SK-N-DZ (cell line): ENCODE results near the gene PES1. TPM values are rescaled to one million over a fixed set of nuclear protein-coding genes. Genes with fewer than 3 reads are reported as not detected.
"Not testable (repeated sequence)": the region's sequence is repeated elsewhere in the genome, so short reads cannot be mapped to it uniquely, and the experiment has no call there.

ENCODE experiments used
- DNase-seq: peaks from one replicate; pipeline ENCODE4 v3.0.0-alpha.2; 2015; ENCODE audit warnings: low spot score
- polyA plus RNA-seq, 2 experiments: library from polyadenylated mRNA; depleted of rRNA; stranded (reverse); fragments of >200 nt; gene quantifications; 2 replicates each; pipeline ENCODE4 v1.2.3, GENCODE V29; 2014

Gene PES1
- 62.8 and 92.6 TPM in 2 replicates for polyA plus RNA-seq (2014; cell fraction: cytosol; rRNA removed)
- 71.5 and 84.6 TPM in 2 replicates for polyA plus RNA-seq (2014; cell fraction: nucleus; rRNA removed)

DNA sequence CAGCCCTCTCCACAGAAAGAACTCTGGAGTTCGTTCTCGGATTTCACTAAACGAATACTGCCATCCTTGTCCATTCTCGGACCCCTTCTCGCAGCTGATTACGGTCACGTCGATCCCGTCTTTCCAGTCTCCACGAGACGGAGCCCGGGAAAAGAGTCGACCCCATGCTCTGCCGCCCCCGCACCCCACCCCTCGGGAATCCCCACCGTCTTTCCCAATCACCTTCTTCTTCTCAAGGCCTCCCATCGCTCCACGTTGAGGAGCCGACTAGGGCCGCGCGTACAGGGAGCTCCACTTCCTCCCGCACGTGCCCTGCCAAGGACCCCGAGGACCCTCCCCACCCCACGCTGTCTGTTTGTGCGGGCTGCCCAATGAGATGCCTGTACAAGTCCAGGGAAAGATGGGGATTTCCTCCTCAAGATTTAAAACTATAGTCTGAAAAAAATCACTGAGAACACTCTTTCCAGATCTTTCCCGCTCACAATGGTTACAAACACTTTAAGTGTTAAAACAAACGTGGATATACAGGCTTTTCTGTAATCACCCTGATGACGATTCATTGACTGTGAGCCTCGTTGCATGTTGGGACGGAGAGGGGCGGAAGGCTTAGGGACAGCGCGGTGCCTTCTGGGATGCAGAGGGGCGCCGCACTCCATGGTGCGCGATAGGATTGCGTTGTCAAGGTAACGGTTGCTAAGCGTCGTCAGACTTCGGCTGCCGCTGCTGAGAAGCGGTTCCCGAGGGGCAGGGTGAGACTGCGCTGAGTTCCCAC lies at the start of gene PES1:
TSS of gene PES1 (minus strand) at position 323 of the 772 bp plus-strand sequence. CDS start at position 246, 77 bp downstream.
- peak; percentile 99 for DNase-seq

DNA sequence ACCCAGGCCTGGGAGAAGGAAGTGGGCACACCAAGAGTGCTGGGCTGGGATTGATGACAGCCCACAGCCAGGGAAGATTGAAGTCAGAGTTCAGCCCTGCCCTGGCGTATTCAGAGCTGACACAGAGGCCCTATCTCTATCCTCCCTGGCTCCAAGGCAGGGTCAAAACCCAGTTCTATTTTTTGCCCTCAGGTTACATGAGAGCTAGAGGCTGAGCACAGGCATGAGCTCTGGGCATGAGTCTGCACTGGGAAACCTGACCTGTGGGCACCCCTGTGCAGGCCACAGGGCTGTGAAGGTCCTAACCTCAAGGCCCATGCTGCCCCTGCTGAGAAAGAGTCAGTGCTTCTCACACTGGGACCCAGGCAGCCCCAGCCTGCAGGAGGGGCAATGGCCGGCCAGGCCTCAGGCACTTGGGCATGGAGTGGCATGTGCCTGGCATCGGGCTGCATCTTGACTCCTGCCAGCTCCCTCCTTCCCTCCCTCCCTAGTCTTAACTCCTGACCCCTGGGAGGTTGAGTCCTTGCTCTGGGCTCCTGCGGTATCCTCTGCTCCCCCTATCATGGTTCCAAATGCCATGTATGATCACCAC lies 49.2 kb upstream of the PES1 start:
- DNase-seq: no peak

DNA sequence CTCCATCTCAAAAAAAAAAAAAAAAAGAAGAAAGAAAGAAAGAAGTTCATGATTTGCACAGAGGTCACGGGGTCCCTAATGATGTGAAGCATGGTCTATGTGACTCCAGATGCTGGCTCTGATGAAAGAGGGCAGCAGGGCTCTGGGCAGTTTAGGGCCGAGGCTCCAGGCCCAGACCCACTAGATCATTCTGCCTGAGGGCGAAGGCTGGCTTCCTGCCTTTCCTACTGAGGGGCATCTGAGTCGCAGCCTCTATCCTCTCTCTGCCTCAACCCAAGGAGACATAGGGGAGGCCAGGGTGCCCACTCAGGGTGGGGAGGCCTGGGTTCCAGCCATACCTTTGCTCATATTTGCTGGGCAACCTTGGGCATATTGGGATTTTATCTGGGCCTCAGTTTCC lies 48.7 kb upstream of the PES1 start:
- DNase-seq: no peak

DNA sequence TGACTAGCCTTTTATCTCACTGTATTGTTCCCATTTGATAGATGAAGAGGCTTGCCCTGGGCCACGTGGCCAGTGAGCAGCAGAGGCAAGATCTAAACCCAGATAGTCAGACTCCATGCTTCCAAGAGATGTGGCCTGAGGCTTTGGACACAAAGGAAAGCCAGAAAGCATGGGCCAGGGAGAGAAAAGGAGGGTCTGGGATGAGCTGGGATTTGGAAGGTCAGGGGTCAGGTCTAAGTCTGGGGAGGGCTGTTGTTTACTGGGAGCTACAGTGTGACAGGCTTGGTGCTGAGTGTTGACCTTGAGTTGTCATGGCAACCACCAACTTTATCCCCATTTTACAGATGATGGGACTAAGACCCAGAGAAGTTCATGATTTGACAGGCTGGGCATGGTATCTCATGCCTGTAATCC lies 46.0 kb upstream of the PES1 start:
- DNase-seq: peak; percentile 41

DNA sequence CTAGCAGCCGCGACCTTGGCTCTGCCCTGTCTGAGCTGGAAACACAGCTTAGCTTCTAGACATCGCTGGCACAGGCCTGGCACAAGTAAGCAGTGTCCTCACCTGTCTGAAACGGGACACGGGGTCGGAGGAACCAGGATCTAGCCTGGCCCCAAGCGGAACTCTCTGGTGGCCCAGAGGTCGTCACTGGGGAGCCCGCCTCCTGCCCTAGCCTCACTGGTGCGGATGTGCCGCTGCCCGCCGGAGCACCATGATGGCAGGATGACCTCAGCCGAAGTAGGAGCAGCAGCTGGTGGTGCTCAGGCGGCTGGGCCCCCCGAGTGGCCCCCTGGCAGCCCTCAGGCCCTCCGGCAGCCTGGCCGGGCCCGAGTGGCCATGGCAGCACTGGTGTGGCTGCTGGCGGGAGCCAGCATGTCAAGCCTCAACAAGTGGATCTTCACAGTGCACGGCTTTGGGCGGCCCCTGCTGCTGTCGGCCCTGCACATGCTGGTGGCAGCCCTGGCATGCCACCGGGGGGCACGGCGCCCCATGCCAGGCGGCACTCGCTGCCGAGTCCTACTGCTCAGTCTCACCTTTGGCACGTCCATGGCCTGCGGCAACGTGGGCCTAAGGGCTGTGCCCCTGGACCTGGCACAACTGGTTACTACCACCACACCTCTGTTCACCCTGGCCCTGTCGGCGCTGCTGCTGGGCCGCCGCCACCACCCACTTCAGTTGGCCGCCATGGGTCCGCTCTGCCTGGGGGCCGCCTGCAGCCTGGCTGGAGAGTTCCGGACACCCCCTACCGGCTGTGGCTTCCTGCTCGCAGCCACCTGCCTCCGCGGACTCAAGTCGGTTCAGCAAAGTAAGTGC lies 44.7 kb upstream of the PES1 start:
- DNase-seq: peak; percentile 47

DNA sequence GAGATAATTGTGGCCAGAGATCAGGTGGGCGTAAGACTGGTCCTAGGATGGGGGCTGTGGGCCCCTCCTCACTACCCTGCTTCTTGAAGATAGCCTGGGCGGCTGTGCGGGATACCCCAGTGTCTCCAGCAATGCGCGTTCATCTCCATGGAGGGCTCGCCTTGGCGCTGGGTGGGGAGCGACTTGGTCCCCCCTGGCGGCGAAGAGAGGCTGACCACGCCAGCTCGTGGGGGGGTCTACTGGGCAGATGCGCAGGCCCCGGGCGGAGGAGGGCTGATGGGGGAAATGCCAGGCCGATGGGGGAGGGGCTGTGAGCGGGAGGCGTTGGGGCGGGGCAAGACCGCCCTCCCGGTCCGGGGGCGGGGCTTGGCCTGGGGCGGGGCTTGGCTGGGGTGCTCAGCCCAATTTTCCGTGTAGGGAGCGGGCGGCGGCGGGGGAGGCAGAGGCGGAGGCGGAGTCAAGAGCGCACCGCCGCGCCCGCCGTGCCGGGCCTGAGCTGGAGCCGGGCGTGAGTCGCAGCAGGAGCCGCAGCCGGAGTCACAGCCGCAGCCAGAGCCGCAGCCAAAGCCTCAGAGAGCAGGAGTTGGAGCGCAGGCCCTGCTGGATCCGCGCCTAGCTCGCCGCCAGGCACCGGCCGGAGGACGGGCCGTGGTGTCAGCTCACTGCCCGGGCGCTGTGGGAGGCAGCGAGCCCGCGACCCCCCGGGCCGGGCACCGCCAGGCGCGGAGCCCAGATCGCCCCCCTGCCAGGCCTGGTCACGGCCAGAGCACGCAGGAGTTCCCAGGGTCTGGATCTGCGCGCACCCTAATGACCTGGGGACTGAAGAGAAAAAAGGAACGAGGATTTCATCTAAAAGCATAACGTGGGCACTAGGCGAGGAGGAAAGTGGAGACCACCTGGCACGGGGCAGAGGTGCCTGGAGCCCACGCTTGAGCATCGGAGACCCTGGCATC lies 43.8 kb upstream of the PES1 start, which contains the start of gene SLC35E4:
TSS of gene SLC35E4 (plus strand) at position 509 of the 953 bp plus-strand sequence. CDS start 670 bp downstream, outside the sequence.
- peak; percentile 91 for DNase-seq

DNA sequence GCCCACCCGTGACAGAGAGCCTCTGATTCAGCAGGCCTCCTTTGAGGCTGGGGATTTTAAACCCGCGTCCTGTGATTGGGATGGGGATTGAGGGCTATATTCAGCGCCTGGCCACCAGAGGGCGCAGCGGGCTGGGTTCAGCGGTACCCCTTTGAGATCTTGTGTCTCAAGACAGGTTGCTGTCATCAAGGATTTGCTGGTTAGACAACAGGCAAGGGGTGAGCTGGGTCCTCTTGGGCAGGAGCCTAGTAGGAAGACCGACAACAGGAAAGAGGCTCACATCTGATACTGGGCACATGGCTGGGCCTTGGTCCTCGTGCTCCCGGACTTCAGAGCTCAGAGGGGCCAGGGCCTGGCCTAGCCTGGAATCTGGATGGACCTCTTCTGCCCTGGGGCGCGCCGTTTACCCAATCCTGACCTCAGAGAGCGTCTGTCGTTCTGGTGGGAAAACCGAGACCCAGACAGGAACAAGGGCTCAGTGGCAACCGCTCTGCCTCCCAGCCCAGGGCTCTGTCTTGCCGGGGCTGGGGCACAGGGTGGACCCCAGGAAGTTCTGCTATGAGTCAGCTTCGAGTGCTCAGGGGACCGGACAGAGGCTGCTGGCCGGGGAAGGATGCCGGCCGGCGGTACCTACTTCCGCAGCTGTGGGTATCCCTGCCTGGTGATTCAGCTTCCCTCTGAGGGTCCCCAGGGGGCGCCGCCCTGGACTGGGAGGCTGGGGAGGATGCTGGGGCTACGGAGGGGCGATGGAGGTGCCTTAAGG lies 42.9 kb upstream of the PES1 start:
- DNase-seq: peak; percentile 90

DNA sequence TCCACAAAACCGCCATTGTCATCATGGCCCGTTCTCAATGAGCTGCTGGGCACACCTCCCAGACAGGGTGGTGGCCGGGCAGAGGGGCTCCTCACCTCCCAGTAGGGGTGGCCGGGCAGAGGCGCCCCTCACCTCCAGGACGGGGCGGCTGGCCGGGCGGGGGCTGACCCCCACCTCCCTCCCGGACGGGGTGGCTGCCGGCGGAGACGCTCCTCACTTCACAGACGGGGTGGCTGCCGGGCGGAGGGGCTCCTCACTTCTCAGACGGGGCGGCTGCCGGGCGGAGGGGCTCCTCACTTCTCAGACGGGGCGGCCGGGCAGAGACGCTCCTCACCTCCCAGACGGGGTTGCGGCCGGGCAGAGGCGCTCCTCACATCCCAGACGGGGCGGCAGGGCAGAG lies 39.8 kb upstream of the PES1 start:
- DNase-seq: not testable (repeated sequence)

DNA sequence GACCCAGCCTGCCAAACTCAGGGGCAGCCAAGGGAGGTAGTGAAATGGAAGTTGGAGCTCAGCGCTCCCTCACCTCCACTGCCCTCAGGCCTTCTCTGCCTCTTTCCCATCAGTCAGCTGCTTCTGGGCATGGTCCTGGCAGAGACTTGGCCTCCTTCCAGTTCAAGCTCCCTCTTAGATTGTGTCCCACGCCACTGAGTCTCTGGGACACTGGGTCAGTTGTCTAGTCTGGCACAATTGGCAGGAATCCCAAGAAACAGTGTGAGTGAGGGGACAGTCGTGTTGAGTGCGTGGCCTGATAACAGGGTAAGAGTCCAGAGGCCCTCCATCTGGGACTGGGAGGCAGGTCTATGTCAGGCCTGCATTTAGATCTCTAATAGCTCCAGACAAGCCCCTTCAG lies 36.8 kb upstream of the PES1 start:
- DNase-seq: no peak

DNA sequence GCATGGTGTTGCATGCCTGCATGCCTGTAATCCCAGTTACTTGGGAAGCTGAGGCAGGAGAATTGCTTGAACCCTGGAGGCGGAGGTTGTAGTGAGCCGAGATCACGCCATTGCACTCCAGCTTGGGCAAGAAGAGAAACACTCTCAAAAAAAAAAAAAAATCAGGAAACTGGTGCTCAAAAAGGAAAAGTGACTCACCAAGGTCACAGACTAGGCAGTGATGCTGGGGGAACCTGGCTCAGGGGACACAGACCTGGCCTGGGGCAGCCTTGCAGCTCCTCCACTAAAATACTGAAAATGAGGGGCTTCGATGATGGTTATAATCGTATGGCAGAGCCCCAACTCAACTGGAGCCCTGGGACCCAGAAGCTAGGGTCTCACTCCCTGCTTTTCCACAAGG lies 35.8 kb upstream of the PES1 start:
- DNase-seq: no peak

DNA sequence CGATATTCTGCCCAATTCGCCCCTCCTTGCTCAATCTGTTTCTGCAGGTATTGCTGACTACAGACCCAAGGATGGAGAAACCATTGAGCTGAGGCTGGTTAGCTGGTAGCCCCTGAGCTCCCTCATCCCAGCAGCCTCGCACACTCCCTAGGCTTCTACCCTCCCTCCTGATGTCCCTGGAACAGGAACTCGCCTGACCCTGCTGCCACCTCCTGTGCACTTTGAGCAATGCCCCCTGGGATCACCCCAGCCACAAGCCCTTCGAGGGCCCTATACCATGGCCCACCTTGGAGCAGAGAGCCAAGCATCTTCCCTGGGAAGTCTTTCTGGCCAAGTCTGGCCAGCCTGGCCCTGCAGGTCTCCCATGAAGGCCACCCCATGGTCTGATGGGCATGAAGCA lies 34.7 kb upstream of the PES1 start:
- DNase-seq: no peak

DNA sequence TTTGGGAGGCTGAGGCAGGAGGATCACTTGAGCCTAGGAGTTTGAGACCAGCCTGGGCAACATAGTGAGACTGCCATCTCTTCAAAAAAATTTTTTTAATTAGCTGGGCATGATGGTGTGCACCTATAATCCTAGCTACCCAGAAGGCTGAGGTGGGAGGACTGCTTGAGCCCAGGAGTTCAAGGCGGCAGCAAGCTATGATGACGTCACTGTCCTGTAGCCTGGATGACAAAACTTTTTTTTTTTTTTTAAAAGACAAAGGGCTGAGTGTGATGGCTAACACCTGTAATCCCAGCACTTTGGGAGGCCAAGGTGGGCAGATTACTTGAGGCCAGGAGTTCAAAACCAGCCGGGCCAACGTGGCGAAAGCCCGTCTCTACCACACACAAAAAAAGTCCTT lies 28.2 kb upstream of the PES1 start:
- not testable (repeated sequence) for DNase-seq

DNA sequence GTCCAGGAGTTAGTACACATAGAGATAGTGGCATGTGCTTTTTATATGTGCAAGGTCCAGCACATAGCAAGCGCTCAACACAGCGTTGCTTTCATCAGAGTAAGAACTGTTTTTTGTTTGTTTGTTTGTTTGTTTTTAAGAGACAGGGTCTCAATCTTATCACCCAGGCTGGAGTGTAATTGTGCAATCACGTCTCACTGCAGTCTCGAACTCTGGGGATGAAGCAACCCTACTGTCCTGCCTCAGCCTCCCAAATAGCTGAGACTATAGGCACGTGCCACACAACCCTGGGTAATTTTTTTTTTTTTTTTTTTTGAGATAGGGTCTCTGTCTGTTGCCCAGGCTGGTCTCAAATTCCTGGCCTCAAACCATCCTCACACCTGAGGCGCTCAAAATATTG lies 26.1 kb upstream of the PES1 start:
- DNase-seq: no peak

DNA sequence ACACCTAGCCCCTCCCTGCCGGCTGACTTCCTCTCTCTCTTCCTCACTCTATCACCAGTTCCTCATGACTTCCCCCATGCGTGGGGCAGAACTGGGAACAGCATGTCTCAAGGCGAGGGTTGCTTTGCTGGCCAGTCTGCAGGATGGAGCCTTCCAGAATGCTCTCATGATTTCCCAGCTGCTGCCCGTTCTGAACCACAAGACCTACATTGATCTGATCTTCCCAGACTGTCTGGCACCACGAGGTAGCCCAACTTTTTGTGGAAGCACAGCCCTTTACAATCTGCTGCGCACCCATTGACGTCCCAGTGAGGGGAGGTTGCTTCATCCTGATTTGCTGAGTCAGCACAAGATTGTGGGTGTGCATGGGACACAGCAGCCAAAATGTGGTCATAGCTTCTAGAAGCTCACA lies 23.8 kb upstream of the PES1 start:
- DNase-seq: no peak

DNA sequence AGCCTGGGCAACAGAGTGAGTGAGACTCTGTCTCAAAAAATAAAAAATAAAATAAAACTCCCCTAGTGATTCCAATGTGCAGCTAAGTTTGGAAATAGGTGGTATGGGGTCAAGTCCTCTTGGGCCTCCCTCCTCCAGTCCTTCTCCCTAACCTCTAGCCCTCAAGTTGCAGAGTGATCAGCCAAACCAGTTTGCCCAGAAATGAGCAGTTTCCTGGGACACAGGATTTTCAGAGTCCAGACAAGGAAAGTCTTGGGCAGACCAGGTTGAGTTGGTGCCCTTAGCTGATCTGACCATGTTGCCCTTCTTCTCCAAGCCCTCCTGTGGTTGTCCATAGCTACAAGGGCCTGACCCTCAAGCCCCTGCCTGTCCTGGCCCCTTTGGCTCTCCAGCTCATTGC lies 23.2 kb upstream of the PES1 start:
- DNase-seq: no peak

DNA sequence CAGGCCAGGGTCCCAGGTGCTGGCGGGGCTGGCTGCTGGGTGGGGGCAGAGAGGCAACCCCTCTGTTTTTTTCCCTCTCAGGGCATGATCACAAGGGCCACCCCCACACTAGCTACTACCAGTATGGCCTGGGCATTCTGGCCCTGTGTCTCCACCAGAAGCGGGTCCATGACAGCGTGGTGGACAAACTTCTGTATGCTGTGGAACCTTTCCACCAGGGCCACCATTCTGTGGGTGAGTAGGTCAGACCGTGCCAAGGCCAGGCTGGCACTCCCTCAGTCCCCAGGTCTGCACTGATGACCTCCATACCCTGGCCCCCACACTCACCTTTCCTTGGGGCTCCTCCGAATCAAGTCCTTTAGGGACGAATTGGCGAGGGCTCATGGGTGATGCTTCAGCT lies 22.6 kb upstream of the PES1 start:
- no peak for DNase-seq

DNA sequence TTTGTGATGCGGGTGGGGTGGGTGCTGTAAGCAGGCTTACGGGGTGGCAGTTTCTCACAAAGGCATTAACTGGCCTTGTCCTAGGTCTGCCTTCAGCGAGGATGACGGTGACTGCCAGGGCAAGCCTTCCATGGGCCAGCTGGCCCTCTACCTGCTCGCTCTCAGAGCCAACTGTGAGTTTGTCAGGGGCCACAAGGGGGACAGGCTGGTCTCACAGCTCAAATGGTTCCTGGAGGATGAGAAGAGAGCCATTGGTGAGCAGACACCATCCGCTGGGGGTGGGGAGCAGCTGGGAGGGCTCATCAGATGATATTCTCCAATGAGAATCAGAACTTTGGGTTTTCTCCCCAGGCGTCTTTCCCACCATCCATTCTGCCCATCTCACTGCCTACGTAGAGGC lies 21.1 kb upstream of the PES1 start:
- no peak for DNase-seq

DNA sequence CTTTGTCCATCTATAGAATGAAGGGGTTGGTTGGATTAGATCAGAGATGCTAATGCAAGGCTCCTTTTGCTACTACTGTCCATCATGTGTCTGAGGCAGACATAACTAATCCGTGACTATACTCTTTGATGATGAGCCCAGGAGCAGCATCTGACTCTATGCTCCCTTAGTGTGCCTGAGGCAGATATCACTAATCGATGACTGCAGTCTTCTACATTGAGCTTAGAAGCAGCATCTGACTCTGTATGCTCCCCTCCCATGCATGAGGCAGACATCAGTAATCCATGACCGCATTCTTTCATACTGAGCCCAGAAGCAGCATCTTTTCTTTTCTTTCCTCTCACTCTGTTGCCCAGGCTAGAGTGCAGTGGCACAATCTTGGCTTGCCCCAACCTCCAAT lies 19.5 kb upstream of the PES1 start:
- DNase-seq: no peak

DNA sequence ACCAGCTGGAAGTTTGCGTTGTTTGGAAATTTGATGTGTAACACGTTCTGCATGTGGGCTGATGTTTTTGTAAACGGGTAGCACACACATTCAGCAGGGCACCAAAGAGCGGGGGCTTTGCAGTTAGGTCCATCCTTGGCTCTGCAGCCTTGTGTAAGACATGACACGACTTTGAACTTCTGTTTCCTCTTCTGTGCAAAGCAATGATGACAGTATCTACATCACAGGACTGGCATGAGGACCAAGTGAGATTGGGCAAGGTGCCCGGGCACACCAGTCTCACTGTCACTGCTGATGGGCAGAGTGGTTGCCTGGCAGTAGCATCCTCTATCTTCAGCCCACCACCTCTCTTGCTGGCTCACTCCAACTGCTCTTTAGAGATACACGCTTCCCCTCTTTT lies 18.6 kb upstream of the PES1 start:
- DNase-seq: no peak
